CD4-positive, alpha-beta T cell treated with Interleukin-2 at 100 ng/mL for 4 hours (primary cell): ENCODE measurements around the gene ENOX2.
"Not testable (repeated sequence)": the region's sequence is repeated elsewhere in the genome, so short reads cannot be mapped to it uniquely, and the experiment has no call there.

ENCODE experiments used
- DNase-seq: peaks from one replicate; pipeline ENCODE4 v3.0.0-alpha.2; 2020; ENCODE audit warnings: low spot score

ENOX2 gene, protein sequence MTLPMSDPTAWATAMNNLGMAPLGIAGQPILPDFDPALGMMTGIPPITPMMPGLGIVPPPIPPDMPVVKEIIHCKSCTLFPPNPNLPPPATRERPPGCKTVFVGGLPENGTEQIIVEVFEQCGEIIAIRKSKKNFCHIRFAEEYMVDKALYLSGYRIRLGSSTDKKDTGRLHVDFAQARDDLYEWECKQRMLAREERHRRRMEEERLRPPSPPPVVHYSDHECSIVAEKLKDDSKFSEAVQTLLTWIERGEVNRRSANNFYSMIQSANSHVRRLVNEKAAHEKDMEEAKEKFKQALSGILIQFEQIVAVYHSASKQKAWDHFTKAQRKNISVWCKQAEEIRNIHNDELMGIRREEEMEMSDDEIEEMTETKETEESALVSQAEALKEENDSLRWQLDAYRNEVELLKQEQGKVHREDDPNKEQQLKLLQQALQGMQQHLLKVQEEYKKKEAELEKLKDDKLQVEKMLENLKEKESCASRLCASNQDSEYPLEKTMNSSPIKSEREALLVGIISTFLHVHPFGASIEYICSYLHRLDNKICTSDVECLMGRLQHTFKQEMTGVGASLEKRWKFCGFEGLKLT

DNA sequence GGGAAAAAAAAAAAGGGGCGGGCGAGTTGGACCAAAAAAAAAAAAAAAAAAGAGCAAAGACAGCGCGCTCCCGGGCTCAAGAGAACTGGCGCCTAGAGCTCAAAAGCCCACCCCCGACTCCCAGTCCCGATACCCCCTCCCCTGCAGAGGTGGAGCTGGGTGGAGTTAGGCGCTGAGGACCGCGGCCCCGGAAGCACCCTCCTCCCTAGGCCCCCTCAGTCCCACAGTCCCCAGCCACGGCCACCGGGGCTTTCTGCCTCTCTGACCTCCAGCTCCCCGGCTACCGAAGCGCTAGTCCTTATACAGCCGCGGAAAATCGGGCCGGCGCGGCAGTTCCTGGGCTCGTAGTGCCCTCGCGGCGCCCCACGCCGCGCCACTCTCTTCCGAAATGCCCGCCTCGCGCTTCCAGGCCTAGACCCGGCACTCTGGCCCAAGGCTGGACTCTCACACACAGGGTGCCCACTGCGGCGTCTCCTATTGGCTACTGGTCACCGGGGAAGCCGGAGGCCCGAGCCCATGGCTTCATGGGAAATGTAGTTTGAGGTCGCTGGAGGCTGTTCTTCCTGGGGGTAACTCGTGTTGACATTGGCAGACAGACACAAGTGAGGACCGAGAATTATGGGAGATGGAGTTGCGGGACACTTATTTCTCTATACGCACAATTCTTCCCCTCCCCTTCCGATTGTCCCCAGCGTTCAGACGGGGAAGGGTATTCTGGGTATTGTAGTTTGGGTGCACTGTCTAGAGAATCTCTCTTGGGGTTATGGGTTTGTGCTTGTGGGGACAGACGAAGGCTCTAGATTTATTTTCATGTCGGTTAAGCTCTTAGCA is at the start of gene ENOX2:
Gene ENOX2, minus strand, starts transcription at position 427 of the 831 bp plus-strand sequence. CDS start 199,993 bp downstream, outside the sequence.
- DNase-seq: peak; percentile 90

DNA sequence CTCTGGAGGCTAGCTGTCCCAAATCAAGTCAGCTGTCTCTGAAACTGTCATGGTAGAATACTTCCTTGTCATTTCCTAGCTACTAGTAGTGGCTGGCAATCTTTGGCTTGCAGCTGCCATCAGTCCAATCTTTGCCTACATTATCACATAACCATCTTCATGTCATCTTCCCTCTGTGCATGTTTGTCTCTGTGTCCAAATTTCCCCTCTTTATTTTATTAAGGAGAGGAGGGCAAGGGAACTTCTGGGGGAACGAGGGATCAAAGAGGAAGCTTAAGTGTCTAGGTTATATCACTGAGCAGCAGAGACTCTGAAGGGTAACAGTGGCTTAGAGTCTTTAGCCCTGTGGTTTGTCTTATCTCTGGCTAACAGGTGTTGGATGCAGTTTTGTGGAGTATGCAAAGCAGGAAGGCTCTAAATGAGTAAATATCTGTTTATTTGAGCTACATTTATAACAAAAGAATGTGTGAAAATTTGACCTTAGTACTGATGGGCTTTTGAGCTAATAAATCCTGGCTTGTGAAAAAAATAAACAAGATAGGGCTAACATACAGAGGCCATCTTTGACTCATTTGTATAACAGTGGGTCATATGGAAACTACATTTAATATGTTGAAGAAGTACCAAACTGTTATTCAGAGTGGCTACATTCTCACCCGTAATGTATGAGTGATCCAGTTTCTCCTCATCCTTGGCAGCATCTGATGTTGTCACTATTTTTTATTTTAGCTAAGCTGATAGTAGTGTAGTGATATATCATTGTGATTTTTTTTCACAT is 49.4 kb upstream of the ENOX2 start:
- no peak for DNase-seq

DNA sequence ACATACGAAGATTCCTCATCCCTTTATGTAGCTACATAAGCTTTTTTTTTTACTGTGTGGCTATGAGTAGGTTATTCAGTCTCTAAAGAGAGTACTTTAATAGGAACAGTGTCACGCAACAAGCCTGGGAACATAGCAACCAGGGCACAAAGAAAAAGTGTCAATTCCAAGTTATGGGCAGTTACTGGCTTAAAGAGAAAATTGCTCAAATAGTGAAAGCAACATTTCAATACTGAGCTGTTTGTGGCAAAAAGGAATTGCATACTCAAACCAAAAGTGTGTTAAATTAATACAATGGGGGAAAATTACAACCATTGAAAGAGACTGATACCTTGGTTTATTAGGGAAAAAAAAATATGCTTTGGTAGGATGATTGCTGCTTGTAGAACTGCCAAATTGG is 41.2 kb upstream of the ENOX2 start:
- no peak for DNase-seq

DNA sequence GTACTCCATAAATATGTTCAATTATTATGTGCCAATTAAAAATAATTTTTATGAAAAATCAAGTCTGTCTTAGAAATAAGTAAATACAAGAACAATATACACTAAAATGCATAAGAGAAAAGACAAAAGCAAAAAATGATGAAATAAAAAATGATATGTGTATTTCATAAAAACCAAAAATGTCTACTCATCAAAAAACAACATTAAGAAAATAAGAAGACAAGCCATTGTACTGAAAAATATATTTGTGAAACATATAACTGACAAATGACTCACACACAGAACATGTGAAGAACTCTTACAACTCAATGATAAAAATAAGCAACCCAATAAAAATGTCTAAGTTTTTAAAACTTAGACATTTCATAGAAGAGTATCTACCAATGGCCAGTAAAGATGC is 34.1 kb upstream of the ENOX2 start:
- no peak for DNase-seq

DNA sequence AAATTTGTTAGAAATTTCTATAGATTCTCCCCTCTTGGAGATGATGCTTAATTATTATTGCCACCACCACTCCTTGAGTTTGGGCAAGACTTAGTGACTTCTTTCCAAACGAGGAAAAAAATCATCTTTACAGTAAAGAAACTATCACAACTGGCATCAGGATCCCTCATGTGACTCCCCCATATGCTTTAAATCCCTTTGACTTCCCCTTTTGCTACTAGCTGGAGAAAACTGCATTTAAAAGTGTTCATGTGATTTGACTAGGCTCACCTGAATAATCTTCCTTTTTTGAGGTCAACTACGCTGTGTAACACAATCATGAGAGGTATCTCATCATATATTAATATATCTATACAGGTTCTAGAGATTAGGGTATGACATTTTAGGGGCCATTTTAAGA is 30.3 kb upstream of the ENOX2 start:
- DNase-seq: no peak

DNA sequence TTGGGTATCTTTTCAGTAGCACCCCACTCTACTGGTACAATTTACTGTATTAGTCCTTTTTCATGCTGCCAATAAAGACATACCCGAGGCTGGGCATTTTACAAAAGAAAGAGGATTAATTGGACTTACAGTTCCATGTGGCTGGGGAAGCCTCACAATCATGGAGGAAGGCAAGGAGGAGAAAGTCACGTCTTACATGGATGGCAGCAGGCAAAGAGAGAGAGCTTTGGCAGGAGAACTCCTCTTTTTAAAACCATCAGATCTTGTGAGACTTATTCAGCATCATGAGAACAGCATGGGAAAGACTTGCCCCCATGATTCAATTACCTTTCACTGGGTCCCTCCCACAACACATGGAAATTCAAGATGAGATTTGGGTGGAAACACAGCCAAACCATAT is 17.4 kb upstream of the ENOX2 start:
- DNase-seq: not testable (repeated sequence)

DNA sequence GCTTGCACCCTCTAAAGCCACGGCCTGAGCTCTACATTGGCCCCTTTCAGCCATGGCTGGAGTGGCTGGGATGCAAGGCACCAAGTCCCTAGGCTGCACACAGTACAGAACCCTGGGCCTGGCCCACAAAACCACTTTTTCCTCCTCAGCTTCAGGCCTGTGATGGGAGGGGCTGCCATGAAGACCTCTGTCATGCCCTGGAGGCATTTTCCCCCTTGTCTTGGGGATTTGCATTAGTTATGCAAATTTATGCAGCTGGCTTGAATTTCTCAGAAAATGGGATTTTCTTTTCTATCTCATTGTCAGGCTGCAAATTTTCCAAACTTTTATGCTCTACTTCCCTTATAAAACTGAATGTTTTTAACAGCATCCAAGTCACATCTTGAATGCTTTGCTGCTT is 16.7 kb upstream of the ENOX2 start:
- DNase-seq: not testable (repeated sequence)

DNA sequence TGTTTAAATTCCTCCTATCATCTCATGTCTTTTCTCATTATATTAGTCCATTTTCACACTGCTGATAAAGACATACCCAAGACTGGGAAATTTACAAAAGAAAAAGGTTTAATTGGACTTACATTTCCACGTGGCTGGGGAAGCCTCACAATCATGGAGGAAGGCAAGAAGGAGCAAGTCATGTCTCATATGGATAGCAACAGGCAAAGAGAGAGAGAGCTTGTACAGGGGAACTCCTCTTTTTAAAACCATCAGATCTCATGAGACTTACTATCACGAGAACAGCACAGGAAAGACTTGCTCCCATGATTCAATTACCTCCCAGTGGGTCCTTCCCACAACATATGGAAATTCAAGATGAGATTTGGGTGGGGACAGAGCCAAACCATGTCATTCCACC is 15.5 kb upstream of the ENOX2 start:
- DNase-seq: not testable (repeated sequence)

DNA sequence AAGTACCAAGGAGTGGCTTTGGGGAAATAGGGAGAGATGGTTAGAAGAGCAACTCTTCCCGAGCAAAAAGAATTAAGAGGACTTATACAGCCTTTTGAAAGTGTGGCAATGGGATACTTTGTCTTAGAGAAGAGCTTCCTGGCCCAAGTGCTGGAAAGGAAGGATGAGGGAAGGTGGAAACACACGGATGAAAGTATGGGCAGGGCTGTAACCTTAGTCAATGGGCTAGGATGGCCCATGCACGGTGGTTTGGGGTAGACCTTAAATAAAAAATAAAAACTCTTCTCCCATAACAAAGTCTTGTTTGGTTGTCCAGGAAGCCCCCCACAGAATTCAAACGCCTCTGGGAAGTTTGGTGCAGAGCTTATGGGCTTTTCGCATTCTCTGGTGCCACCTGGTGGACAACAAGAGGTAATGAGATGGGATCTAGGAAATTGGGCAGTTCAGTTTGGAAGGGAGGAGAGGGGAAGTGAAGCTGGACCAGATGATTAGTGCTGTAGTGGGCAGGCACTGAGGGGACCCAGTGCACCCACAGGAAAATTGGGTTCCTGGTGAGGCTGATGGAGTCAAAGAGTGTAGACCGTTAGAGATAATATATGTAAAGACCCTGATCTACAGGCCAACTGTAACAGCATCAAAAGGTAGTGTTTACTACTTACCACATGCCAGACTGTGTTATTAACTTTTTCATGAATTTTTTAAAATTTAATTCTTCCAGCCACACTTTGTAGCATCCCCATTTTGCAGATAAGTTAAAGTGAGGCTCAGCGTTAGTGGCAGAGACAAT is 13.8 kb upstream of the ENOX2 start:
- peak; percentile 38 for DNase-seq

DNA sequence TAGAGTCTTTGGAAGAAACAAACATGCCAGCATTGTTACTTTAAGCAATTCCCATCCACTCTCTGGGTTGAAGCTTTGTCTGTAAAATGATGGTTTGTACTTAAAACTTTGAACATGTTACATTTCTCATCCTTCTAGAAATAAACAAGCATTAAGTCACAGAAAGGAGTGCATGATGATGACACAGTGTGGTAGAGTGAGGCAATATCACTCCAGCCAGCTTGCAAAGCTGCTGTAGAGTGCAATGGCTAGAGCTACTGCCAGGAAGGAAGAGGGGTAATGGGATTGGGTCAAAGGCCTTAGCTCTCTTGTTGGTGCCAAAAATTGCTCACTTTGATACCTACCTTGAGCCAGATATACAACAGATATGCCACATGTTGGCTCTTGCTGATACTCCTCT is 12.3 kb upstream of the ENOX2 start:
- DNase-seq: no peak

DNA sequence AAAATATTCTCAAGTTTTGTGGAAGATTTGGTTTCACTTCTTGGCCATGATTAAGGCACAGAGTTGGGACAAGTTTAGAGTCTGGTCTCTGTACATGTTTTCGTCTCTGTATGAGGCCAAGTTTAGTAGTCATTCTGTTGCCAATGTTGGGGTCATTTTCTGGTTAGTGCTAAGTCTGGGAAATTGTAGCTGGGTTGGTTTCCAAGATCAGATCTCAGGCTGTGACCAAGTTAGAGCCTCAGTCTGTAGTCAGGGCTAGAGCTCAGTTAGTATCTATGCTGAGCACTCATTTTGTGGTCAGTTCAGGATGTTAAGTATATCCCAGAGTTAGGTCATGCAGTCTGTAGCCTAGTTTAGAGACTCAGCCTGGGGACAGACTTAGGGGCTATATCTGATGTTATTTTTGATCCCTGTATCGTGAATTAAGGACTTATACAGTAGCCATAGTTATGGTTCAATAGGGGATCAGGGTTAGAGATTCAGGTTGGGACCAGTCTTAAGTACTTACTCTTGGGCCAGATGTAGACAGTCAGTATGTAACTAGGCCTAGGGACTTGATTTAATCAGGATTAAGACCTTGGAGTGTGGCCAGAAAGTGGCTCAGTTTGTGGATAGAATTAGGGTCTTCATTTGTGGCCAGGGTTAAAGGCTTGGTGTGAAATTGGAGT is 6.6 kb upstream of the ENOX2 start:
- DNase-seq: no peak

DNA sequence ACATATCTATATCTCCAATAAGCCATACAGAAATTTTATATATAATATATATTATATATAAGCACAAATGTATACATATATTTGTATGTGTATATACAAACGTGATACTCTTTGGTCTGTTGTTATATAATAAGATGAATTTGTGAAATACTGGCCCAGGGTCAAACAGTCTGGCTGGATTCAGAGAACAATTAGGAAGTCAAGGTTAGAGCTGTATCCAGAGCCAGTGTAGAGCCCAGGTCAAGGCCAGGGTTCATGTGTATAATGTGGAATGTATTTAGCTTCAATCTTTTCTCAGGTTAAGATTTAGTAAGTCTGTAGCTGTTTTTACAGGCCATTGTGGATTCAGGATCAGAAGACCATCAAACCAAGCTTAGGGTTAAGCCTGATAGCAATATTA is 3.8 kb upstream of the ENOX2 start:
- no peak for DNase-seq

DNA sequence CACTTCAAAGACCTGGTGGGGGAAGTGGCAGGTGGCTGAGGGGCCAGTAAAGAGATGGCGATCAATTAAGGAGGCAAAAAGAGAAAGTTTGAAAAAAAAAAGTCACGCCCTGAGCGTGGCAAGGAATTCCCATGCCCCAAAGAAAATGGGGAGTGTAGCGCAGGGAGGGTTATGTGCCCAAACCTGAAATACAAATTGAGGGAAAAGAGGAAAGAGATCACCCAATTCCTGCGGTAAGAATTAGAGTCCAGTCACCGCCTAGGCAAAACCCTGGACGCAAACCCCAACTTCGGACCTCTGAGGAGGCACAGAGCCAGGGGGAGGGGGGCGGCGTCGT is 595 bp downstream of the ENOX2 start:
- no peak for DNase-seq

DNA sequence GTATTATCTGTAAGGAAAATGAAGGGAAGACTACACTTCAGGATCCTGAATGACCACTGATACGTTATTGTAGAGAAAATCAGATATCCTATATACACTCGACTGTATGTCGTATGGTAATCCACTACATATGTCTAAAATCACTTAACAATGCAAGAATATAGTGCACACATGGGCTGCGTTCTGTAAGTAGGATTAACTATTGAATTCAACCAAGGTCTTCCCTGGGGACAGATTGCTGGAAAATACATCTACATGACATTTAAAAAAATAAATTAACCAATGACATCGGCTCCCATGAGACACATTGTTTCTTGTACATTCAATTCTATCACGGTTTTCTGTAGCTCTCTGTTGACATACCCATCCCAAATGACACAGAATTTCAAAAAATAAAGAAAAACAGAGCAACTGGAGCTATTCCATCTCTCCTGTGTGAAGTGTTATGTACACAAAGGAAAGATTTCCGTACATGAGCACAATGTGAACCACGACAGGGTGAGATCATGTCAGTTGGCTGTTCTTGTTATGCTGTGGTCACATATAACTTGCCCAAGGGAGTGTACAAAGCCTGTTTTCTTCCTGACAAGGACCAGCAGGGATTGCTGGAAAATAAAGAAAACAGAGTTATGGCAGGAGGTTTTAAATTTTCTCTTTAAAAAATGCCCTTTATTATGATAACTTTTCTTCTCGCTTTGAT is 6.1 kb downstream of the ENOX2 start:
- DNase-seq: no peak

DNA sequence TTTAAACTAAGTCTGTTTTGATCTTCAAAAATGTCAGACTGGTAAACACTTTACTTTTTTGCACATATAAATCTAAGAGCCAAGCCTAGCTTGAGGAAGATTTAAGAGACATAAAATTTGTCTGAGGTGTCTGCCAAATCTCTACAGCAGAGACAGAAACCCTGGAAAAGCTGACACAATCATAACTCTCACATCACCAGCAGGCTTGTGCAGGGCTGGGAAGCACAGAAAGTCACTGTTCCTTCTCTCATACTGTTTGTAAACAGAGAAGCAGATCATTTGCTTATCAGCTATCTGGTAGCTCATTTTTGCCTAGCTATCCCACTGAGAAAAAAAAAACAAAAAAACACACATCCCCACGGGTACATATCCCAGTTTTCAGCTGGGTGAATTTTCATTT is 7.0 kb downstream of the ENOX2 start:
- DNase-seq: no peak

DNA sequence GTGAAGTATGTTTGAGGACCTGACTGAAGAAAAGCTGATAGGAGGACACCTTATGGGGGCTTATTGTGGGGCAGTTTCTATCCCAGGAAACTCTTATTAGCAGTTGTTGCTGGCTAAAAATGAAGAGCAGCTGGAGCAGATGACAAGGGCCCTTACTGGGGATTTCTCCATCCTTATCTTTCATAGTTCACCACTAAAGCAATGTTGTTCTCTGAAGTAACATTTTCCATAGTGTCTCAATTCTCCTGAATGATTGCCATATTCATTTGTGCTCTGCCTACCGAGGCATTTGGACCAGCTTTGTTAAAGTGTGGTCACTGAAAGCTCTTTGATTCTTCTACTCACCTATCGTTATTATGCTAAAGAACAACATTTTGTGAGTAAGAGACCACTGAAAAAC is 7.7 kb downstream of the ENOX2 start:
- no peak for DNase-seq

DNA sequence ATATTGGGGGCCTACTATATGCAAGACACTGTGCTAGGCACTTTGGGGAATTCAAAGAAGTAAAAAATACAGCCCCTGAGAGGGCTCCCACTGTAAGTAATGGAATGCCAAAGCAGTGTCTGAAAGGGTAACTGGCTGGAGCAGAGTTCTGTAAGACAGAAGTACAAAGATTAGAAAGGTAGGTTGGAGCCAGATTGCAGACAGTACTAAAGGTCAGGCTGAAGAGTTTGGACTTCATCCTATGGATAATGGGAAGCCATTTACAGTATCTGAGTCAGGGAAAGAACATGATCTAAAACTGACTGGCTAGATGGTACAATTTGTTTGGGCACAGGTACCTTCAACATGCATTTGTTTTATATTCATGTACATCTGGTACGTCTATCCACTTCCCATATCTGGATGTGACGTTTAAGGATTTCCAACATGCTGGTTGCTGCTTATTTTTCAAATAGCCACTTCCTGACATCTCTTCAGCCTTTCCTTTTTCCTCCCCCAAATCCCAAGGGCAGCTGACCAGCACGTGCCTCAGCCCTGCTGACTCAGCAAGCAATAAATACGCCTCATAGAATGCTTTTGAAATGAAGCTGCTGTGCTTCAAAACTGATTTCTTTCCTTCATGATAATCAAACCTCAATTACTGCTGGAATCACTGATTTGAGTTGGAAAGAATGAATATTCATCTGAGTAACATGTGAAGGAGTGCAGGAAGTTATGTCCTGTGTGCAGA is 9.5 kb downstream of the ENOX2 start:
- DNase-seq: no peak

DNA sequence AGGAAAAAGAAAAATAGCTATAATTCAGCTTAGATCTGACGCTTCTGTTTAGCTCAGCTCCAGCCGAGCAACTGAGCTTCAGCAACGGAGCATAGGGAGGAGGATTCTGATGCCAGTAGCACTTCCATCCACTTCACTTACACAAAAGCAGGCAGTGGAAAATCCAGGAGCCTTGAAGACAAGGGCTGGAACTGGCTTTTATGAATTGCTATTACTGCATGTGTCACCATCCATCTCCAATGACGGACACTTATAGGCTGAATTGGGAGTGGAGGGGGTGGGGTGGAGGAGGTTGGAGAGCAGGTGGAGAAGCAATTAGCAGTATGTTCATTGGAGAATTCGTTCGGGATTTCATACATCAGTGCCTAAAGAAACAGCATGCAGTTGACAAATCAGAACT is 15.6 kb downstream of the ENOX2 start:
- no peak for DNase-seq

DNA sequence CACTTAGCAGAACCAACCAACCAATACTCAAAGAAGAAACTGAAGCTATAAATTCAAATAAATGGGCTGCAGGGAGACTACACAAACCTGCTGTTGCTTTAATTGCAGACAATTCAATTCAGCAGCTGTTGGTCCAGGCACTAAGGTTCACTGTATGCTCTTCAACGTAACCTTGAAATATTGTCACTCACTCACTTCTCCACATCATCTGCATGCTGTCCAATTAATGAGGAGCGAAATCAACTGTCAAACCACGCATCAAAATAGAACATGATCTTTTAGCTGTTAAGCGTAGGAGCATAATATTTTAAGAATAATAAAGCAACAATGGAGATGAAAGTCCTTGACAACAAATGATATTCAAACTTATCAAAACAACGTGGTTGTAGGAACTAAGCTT is 17.0 kb downstream of the ENOX2 start:
- peak; percentile 0 for DNase-seq

DNA sequence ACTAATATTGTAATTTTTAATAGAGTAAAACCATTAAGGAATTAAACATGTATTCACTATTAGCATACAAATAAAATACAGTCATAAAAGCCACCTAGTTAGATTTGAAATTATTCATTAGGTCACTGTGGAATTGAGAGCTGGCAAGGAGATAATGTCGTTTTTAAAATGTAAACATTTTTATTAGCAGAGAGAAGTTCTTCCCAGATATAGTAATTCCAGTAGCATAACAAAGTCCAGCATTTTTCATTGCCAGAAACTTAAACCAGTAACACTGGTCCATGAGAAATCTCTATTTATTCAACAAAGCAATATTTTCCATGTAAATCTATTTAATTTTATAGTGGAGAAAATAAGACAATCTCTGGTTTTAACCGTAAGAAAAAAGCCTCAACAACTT is 17.5 kb downstream of the ENOX2 start:
- no peak for DNase-seq
